H1 (cell line): ENCODE results near the gene GALP. TPM values are rescaled to one million over a fixed set of nuclear protein-coding genes. Genes with fewer than 3 reads are reported as not detected.

Source experiments
- ASH2L ChIP-seq: fragments of 200-600, 300-600 bp; sonication (generic); IDR thresholded peaks from one replicate; pipeline ENCODE4 v1.7.1; 2017; ENCODE audit warnings: low read length
- ATF3 ChIP-seq: IDR thresholded peaks from 2 replicates; pipeline ENCODE4 v1.6.1; 2011; ENCODE audit warnings: low read depth, mild to moderate bottlenecking, low read length; ENCODE audit not compliant: insufficient read depth
- CHD7 ChIP-seq: fragments of 300-600 bp; sonication (generic); IDR thresholded peaks from 2 replicates; pipeline ENCODE4 v1.7.1; 2012; ENCODE audit warnings: low read length, moderate library complexity, mild to moderate bottlenecking, inconsistent platforms; ENCODE audit not compliant: insufficient replicate concordance
- FOSL1 ChIP-seq: IDR thresholded peaks from 2 replicates; pipeline ENCODE4 v1.6.1; 2011; ENCODE audit warnings: mild to moderate bottlenecking, low read depth, low read length, moderate library complexity; ENCODE audit not compliant: insufficient read depth
- MAFK ChIP-seq: IDR thresholded peaks from 2 replicates; pipeline ENCODE4 v1.6.1; 2012; ENCODE audit warnings: low read depth, mild to moderate bottlenecking, improper control_type of control experiment, low read length
- NRF1 ChIP-seq: IDR thresholded peaks from 2 replicates; pipeline ENCODE4 v1.6.1; 2011; ENCODE audit warnings: mild to moderate bottlenecking, low read depth, low read length, improper control_type of control experiment
- SP1 ChIP-seq: IDR thresholded peaks from 2 replicates; pipeline ENCODE4 v1.6.1; 2011; ENCODE audit warnings: low read depth, low read length
- polyA plus RNA-seq, 7 experiments: library from polyadenylated mRNA; depleted of rRNA in 3 of 7; stranded (reverse) in 5 of 7; unstranded in 2 of 7; fragments of >200 nt in 5 of 7; fragments of 200-250 nt in 2 of 7; gene quantifications; 1 replicate in 5 of 7; 2 replicates in 1 of 7; 4 replicates in 1 of 7; pipeline versions ENCODE4 v1.2.1 to v1.2.3, GENCODE V29; 2011 to 2013; ENCODE audit warnings: missing spikeins in 2 of 7, mixed read lengths in 2 of 7
- total RNA-seq: library from RNA; stranded (reverse); fragmentation: NEBNext Ultra II Directional; extraction: Animal tissue kit (Norgen Biotek cat#: 25700); gene quantifications from 2 replicates; pipeline ENCODE4 v1.2.1, GENCODE V29; 2021

The GALP gene
- total and polyA plus RNA-seq, 2 of the 8 experiments (the other 6 are each of a cell fraction or from before 2014, with no cell fraction given) = 0.14 TPM; not detected in 1

- TF ChIP-seq FOSL1 (no peak), CHD7 (no peak), MAFK (no peak), SP1 (no peak), ASH2L (no peak), NRF1 (no peak), ATF3 (no peak)
- TF ChIP-seq, all 59 proteins: peak for 0
Observed at GRCh38 chr19:56146904-56147303, 28.9 kb upstream of the GALP start (continued).
